NCI-H82 (cell line): ENCODE data around the gene SULT1A3.
A peak's percentile ranks its signal among the peaks of the same experiment; 100 is the strongest.
"Not testable (repeated sequence)": the region's sequence is repeated elsewhere in the genome, so short reads cannot be mapped to it uniquely, and the experiment has no call there.

Source experiments
- DNase-seq: peaks from one replicate; lab custom pipeline; 2025; lab: John Stamatoyannopoulos, UW

The SULT1A3 gene

DNA sequence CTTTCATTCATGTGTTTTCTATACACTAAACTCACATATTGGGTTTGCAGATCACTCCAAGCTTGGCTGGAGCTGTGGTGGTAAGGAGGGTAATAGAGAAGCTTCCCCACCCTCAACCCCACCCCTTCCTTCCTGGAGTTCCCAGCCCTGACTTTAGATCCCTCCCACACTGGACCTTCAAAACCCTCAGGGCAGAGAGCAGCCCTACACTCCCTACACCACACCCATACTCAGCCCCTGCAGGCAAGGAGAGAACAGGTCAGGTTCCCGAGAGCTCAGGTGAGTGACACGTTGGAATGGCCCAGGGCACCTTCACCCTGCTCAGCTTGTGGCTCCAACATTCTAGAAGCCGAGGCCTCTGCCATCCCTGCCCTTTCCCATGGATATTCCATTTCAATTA is at the start of gene SULT1A3:
TSS of gene SULT1A3 (plus strand) at position 207 of the 400 bp plus-strand sequence. CDS start 1,474 bp downstream, outside the sequence.
- not testable (repeated sequence) for DNase-seq

DNA sequence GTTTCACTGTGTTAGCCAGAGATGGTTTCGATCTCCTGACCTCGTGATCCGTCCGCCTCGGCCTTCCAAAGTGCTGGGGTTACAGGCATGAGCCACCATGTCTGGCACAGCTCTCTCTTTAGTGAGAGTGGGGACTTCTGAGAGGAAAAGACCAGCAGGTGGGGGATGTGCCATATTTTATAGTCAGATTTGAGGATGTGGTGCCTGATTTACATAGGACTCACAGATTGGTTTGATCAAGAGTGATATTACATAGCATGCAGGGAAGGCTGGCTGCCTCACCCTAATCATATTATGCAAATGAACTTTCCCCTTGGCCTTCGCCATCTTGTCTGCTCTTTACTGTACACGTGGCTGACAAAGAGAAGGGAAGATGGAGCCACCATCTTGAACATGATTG is 48.0 kb upstream of the SULT1A3 start:
- peak; percentile 48 for DNase-seq

DNA sequence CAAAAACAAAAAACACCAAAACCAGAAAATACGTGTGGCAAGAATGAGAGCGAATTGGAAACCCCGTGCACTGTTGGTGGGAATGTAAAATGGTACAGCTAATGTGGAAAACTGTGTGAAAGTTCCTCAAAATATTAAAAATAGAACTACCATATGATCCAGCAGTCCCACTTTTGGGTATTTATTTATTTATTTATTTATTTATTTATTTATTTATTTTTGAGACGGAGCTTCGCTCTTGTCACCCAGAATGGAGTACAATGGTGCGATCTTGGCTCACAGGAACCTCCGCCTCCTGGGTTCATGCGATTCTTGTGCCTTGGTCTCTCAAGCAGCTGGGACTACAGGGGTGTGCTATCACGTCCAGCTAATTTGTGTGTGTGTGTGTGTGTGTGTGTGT is 46.5 kb upstream of the SULT1A3 start:
- no peak for DNase-seq

DNA sequence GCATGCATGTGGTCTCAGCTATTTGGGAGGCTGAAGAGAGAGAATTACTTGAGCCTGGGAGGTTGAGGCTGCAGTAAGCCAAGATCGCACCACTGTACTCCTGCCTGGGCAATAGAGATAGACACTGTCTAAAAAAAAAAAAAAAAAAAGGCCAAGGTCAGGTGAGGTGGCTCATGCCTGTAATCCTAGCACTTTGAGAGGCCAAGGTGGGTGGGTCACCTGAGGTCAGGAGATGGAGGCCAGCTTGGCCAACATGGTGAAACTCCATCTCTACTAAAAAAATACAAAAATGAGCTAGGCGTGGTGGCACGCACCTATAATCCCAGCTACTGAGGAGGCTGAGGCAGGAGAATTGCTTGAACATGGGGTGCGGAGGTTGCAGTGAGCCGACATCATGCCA is 43.9 kb upstream of the SULT1A3 start:
- DNase-seq, result no peak

DNA sequence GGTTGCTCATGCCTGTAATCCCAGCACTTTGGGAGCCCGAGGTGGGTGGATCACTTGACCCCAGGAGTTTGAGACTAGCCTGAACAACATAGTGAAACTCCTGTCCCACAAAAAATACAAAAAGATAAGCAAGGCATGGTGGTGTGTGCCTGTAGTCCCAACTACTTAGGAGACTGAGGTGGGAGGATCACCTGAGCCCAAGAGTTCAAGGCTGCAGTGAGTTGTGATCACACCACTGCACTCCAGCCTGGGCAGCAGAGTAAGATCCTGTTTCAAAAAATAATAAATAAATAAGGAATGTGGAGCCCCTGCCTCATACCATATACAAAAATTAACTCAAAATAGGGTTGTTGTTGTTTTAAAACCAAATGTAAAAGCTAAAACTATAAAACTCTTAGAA is 41.8 kb upstream of the SULT1A3 start:
- no peak for DNase-seq

DNA sequence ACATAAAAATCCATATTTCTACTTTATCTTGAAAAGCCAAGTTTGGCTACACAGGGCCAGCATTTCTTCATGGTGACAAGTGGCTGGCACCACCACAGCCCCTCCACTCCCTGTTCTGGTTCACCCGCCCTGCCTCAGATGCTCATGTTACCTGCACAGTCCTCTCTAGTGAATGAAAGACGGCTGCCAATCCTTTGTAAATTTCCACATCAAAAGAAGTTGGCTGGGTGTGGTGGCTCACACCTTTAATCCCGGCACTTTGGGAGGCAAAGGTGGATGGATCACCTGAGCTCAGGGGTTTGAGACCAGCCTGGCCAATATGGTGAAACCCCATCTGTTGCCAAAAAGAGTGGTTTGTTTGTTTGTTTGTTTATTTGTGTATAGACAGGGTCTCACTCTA is 35.5 kb upstream of the SULT1A3 start:
- no peak for DNase-seq

DNA sequence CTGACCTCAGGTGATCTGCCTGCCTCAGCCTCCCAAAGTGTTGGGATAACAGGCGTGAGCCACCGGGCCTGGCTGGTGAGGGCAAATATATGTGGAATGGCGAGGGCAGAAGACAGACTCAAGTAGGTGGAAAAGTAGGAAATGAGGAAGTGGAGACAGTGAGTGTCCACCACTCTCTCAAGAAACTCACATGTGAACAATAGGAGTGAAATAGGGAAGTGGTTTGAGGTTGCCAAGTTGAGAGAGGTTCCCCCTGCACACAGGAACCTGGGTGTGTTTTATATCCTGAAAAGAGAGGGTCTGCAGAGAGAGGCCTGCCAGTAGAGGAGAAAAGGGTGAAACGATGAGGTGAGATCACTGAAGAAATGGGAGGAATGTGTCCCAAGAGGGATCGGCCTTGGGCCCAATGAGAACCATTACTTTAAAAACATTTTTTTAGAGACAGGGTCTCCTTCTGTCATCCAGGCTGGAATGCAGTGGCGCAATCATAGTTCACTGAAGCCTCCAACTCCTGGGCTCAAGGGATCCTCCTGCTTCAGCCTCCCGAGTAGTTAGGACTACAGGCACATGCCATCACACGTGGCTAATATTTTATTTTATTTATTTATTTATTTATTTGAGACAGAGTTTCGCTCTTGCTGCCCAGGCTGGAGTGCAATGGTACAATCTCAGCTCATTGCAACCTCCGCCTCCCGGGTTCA is 32.7 kb upstream of the SULT1A3 start:
- no peak for DNase-seq

DNA sequence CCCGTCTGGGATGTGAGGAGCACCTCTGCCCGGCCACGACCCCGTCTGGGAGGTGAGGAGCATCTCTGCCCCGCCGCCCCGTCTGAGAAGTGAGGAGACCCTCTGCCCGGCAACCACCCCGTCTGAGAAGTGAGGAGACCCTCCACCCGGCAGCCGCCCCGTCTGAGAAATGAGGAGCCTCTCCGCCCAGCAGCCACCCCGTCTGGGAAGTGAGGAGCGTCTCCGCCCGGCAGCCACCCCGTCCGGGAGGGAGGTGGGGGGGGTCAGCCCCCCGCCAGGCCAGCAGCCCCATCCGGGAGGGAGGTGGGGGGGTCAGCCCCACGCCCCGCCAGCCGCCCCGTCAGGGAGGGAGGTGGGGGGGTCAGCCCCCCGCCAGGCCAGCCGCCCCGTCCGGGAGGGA is 30.3 kb upstream of the SULT1A3 start:
- DNase-seq, result not testable (repeated sequence)

DNA sequence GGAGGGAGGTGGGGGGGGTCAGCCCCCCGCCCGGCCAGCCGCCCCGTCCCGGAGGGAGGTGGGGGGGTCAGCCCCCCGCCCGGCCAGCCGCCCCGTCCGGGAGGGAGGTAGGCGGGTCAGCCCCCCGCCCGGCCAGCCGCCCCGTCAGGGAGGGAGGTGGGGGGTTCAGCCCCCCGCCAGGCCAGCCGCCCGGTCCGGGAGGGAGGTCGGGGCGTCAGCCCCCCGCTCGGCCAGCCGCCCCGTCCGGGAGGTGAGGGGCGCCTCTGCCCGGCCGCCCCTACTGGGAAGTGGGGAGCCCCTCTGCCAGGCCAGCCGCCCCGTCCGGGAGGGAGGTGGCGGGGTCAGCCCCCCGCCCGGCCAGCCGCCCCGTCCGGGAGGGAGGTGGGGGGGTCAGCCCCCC is 29.6 kb upstream of the SULT1A3 start:
- not testable (repeated sequence) for DNase-seq

DNA sequence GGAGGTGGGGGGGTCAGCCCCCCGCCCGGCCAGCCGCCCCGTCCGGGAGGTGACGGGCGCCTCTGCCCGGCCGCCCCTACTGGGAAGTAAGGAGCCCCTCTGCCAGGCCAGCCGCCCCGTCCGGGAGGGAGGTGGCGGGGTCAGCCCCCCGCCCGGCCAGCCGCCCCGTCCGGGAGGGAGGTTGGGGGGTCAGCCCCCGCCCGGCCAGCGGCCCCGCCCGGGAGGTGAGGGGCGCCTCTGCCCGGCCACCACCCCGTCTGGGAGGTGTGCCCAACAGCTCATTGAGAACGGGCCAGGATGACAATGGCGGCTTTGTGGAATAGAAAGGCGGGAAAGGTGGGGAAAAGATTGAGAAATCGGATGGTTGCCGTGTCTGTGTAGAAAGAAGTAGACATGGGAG is 28.9 kb upstream of the SULT1A3 start:
- not testable (repeated sequence) for DNase-seq

DNA sequence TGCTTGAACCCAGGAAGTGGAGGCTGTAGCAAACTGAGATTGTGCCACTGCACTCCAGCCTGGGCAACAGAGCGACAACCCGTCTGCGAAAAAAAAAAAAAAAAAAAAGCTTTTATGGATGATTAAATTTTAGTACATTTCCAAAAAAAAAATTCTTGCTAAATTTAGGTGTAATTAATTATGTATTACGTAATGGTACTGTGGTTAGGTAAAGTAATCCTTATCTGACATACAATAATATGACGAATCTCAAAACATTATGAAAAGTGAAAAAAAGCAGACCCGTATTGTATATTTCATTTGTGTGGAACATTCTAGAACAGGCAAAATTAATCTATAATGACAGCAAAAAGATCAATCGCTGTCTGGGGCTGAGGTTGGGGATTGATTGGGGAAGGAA is 26.0 kb upstream of the SULT1A3 start:
- DNase-seq, result no peak

DNA sequence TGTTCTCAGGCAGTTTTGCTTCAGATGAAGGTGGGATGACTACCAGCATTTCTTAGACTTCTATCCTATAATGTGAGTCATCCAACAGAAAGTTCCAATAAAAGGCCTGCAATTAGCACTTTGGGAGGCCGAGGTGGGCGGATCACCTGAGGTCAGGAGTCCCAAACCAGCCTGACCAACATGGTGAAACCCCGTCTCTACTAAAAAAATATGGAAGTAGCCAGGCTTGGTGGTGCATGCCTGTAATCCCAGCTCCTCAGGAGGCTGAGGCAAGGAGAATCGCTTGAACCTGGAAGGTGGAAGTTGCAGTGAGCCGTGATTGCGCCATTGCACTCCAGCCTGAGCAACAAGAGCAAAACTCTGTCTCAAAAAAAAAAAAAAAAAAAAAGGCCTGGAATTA is 22.2 kb upstream of the SULT1A3 start:
- not testable (repeated sequence) for DNase-seq

DNA sequence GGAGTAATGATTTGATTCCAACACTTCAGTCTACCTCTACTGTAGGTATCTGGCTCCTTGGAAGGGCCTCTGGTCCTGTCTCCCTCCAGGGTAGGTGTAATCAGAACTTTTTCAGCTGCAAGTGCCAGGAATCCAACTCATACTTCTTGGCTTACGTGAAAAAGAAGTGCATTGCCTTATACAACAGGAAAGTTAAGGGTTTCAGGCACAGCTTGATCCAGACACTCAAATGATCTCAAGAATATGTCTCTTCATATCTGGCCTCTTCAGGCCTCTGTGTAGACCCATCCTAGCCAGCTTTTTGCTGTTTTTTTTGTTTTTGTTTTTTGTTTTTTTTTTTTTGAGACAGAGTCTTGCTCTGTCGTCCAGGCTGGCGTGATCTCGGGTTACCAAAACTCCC is 19.9 kb upstream of the SULT1A3 start:
- DNase-seq, result no peak

DNA sequence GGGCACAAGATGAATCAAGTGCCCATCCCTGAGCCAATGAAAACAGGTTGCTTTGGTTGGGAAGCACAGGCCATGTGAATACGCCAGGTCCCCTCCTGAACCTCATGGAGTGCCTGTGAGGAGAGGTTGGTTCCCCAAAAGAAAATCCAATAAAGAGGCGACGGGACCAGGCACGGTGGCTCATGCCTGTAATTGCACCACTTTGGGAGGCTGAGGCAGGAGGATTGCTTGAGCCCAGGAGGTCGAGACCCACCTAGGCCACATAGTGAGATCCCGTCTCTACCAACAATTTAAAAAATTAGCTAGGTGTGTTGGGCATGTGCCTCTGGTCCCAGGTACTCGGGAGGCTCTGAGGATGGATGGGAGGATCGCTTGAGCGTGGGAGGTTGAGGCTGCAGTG is 19.1 kb upstream of the SULT1A3 start:
- DNase-seq, result no peak

DNA sequence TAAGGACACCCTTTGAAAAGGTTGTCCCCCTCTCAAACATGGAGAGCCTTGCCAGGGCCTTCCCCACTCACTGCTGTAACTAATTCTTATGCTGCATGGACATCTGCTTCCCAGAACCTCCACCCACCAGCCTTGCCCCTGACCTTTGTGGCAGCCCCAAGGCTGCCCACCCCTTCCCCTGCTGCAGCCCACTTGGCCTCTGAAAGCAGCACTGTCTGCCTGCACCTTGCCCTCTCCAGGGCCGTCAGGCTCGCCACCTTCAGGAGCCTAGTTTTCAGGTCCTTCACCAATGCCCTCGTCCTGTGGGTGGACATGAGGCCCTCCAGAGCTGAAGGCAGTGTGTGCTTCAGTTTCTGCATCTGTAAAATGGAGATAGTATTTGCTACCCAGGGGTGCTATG is 18.3 kb upstream of the SULT1A3 start:
- DNase-seq, result no peak

DNA sequence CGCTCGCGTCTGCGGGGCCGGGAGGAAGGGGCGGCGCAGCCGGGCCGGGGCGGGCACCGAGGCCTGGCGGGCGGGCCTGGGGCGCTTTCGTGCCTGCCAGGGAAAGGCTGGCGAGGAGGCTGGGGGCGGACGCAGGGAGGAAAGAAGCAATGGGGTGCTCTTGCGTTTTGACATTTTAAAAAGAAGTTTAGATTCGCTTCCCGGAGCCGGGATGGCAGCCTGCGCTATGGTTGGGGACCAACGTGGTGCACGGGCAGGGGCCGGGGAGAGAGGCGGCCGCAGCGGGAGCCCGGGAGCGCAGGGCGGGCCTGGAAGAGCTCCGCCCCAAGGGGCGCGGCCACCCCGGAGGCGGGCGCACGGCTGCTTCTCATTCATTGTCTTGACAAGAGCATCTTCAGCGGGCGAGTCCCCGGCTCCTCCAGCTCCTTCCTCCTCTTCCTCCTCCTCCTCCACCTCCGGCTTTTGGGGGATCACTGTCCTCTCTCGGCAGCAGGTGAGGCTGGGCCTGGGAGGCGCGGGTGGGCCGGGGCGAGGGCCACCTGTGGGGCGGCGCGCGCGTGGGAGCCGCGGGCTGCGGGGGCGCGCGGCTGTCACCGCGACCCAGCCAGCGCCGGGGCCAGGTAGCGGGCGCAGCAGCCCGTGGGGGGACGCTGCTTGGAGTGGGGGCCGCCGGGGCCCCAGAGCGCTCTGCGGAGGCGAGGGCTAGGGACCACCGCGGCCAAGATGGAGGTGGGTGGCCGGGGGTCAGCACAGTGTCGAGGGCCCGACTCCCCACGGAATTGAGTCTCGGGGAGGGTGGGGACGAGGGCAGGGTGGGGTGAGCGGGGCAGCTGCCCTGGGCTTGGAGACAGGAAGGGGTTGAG is 15.6 kb upstream of the SULT1A3 start, which contains the start of gene CORO1A:
TSS of gene CORO1A (plus strand) at position 370 of the 863 bp plus-strand sequence. CDS start 1,608 bp downstream, outside the sequence.
- peak; percentile 86 for DNase-seq

DNA sequence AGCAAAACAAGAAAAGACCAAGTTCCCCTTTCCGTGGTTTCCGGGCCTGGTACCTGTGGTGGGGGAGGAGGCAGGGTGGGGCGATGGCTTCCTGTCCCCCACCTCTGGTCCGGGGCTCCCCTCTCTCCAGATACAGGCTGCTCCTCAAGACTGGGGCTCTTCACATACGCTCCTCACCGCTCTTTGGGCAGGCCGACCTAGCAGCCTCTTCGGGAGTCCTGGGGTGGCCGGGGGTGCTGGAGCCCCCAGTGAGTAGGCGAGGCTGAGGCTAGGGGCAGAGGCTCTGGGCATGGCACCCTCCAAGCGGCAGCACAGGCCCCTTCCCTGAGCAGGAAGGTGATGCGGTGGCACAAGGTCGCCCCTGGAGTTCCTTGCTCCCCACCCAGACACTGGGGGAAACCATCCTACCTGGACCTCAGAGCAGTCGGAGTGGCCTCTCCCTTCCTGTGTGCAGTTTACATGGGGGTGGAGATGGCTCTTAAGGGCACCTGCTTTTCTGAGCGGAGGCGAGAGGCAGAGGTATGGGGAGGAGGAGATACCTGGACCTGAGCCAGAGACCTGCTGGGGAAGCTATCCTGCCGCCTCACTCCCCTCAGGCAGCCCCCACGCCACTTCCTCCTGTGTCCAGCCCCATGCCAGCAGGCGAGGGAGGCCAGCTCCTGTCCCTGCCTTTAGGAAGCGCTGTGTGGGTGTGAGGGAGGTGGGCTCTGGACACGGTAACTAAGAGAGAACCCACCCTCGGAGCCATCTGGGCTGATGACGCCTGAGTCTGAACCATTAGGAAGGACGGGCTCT is 14.8 kb upstream of the SULT1A3 start:
- no peak for DNase-seq

DNA sequence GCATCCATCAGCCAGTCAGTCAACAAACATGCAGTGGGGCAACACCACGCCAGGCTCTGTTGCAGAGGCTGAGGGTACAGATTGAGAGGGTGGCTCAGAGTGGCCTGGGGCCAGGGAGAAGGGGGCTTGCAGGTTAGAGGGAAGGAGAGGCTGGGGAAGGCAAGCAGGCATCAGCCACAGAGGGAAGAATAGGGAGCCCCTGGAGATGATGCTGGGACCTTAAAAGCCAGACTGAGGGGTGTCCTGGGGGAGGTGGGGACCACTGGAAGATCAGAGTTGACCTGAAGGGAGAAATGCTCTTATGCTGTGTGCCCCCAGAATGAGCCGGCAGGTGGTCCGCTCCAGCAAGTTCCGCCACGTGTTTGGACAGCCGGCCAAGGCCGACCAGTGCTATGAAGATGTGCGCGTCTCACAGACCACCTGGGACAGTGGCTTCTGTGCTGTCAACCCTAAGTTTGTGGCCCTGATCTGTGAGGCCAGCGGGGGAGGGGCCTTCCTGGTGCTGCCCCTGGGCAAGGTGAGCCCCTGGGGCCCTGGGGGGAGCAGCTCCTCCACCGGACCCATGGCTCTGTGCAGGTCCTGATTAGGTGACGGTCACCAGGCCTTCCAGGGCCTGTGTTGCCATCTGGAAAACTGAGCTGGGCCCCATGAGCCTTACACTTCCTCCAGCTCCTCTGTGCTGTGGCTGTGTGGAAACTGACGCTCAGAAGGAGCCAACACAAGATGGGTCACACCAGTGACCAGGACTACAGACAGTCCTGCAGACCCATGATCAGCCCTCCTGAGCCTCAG is 14.0 kb upstream of the SULT1A3 start:
- no peak for DNase-seq

DNA sequence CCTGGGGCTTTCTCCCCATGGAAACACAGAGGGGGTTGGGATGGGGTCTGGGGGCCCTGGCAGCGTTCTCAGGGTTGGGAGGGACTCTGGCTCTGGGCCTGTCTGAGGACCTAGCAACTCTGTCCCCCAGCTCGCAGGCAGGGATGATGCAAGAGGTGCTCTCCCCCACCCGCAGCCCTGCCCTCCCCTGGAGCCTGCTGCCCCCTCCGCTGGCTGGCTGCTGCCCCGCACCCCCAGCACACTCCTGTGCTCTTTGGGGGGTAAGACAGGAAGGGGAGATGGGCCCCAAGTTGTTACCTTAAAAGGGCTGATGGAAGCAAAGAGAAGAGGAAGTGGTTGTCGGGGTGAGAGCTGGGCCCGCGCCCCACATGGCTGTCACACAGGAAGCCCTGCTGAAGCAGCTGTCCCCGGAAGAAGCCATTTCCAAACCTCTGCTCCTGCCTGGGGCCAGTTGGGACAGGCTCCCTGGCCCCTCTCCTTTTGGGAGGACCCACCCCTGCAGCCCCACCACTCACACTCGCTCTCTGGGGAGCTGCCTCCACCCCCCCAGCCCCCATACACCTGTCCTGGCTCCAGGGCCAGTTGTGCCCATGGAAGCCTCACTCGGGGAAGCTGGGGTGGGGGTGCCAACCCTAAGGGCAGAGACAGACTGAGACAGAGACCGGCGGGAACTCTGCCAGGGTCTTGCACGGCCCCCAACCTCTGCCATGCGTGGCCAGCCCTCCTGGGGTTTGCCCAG is 13.2 kb upstream of the SULT1A3 start:
- DNase-seq, result no peak

DNA sequence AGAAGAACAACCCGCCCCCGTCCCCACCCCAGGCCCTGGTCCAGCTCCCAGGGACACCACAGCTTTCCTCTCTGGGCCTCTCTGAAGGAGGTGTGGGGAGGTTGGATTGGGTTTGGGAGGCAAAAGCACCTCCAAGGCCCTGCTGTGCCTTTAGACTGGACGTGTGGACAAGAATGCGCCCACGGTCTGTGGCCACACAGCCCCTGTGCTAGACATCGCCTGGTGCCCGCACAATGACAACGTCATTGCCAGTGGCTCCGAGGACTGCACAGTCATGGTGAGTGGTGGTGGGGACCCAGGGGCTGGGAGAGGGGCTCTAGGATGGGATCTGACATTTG is 12.6 kb upstream of the SULT1A3 start:
- no peak for DNase-seq
